Effector CD4-positive, alpha-beta T cell (primary cell): ENCODE results near the gene KLHL3.

ENCODE experiments used
- DNase-seq: peaks from one replicate; pipeline ENCODE4 v3.0.0-alpha.2; 2020

The KLHL3 gene

DNA sequence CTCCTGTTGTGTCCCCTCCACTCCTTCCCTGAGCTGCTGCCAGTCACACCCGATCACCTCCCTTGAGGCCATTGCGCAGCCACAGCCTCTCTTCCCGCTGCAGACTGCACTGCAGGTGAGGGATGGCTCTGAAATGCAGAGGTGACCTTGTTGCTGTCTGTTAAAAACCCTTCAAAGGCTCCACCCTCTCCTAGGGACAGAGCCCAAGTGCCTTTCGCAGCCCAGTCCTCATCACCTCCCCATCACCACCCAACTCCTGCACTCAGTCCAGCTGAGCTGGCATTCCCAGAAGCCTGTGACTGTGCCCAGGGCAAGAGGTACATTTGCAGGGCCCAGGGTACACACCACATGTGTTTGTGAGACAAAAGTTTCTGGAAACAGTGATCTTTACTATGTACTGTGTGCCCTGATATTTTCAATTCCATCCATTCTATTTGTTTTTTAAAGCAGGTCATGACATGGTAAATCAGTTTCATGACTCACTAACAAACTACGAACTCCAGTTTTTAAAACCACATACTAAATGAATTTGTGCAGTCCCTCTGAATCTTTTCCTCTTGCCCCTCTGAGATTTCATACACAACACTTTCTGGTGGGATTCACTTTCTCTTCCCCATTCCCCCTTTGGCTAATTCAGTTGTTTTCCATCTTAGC, 163.7 kb downstream of the KLHL3 start:
- no peak for DNase-seq

DNA sequence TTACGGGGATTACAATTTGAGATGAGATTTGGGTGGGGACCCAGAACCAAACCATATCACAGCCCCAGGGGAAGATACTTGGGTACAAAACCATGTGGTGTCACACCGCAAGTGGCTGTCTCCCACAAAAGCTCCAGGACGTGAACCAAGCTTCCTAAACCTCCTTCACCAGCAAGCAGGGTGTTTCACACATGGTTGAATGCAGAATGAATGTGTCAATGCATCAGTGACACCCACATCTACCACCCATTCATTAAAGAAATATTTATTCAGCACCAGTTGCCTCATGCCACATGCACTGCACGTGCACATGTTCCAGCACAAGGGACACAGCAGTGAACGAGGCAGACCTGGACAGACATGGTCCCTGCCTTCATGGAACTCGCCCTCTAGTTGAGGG, 165.8 kb downstream of the KLHL3 start:
- no peak for DNase-seq
